Measurements from ENCODE around the gene ITSN1. TPM values are rescaled to one million over a fixed set of nuclear protein-coding genes. Genes with fewer than 3 reads are reported as not detected.
"Not testable (repeated sequence)": the region's sequence is repeated elsewhere in the genome, so short reads cannot be mapped to it uniquely, and the experiment has no call there.

Gene ITSN1
- polyA plus RNA-seq = 0.01 TPM

DNA sequence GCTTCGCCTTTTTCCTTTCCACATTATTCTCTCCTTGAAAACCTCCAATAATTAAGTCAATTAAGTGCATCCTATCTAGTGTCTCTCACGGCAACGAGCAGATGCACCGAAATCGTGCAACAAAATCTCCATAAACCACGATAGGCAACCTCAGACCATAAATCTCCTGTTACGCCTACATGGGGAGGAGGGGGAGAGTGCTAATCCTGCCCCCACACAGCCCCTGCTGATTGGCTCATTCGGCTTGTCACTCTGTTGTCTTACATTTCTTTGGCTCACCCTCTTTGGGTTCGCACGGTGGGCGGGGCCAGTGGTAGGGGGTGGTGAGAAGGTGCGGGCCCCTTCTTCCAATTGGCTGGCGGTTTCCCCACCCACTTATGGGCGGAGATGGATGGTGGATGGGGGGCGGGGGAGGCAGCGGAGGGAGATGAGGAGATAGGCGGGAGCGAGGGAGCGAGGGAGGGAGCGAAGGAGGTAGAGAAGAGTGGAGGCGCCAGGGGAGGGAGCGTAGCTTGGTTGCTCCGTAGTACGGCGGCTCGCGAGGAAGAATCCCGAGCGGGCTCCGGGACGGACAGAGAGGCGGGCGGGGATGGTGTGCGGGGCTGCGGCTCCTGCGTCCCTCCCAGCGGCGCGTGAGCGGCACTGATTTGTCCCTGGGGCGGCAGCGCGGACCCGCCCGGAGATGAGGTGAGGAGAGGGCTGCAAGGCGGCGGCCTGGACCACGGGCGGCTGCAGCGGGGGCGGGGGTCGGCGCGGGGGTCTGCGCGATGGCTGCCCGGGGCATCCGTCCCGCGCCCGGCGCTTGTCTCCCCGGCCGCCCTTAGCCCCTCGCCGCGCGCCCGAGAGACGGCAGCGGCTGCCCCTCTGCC is at the start of gene ITSN1:
Gene ITSN1 (plus strand): TSS at position 475 of the 869 bp plus-strand sequence. CDS start 76,328 bp downstream, outside the sequence.
- H3K4me1 Mint-ChIP-seq = peaks cover 10 to 12% (median 11%) of the 10 kb centered on the region in 3 donors
- H3K36me3 Mint-ChIP-seq = no peaks in the 10 kb centered on the region
- peak within 1 kb of the TSS; percentile 35 to 98 (median 81) for H3K27ac Mint-ChIP-seq
- peaks cover 14% of the 10 kb centered on the region for H3K27me3 Mint-ChIP-seq
- H3K4me3 Mint-ChIP-seq = peak within 1 kb of the TSS; percentile 90 to 98 (median 95)
- peaks cover 0 to 3% (median 0%) of the 10 kb centered on the region in 3 donors for H3K9me3 Mint-ChIP-seq

- H3K4me1 Mint-ChIP-seq = no peaks in the 10 kb centered on the region
- peak overlapping the region in 1 of 3 donors; percentile 39 for H3K27ac Mint-ChIP-seq
- H3K27me3 Mint-ChIP-seq = no peaks in the 10 kb centered on the region
- H3K4me3 Mint-ChIP-seq = no peak overlapping the region
- peaks cover 4% of the 10 kb centered on the region for H3K36me3 Mint-ChIP-seq
- no peaks in the 10 kb centered on the region for H3K9me3 Mint-ChIP-seq
These were observed 44.2 kb upstream of the ITSN1 start for GRCh38 chr21:33598051-33598450.

- Mint-ChIP-seq H3K4me3 (no peak overlapping the region), H3K27me3 (no peaks in the 10 kb centered on the region), H3K9me3 (no peaks in the 10 kb centered on the region), H3K36me3 (peaks cover 2% of the 10 kb centered on the region), H3K27ac (peak overlapping the region; percentile 25 to 68 (median 56)), H3K4me1 (peaks cover 0 to 4% (median 0%) of the 10 kb centered on the region in 3 donors)
These were observed 33.7 kb upstream of the ITSN1 start for GRCh38 chr21:33608559-33608958.

DNA sequence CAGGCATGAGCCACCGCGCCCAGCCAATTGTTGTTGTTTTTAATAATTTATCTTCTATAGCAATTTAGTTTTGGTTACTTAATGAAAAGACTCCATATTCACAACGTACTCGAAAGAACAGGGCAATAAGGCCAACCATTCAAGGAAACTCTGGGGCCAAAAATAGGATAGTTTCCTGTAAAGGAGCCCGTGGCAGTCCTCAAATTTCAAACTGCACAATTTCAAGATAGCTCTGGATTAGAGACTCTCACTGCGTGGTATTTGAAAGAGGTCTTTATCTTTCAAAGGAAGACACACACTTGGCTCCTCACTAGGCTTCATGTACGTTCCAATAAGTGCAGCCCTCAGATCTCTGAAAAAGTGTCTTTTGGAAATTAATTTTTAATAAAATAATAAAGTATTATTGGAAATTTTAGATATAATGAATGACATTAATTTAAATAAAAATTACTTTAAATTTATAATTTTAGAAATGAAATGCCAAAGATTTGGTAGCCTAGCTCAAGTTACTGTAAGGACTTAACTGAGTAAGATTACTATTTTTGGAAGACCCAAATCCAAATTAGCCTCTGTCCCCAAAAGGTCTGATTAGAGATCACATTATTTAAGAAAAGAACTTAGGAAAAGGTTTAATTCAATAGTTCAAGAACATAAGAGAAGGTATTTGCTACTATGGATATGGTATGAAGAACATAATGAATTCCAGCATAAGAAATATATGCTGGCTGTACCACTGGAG is 31.1 kb upstream of the ITSN1 start:
- Mint-ChIP-seq H3K36me3 (peaks cover 3% of the 10 kb centered on the region), H3K4me3 (no peak overlapping the region), H3K4me1 (peaks cover 0 to 2% (median 0%) of the 10 kb centered on the region in 3 donors), H3K9me3 (no peaks in the 10 kb centered on the region), H3K27ac (no peak overlapping the region), H3K27me3 (no peaks in the 10 kb centered on the region)

GRCh38 chr21:33617565-33617964 is 24.7 kb upstream of the ITSN1 start:
- not testable (repeated sequence) for H3K9me3 Mint-ChIP-seq, H3K4me3 Mint-ChIP-seq, H3K27me3 Mint-ChIP-seq, H3K4me1 Mint-ChIP-seq, H3K27ac Mint-ChIP-seq
- peaks cover 18% of the 10 kb centered on the region for H3K36me3 Mint-ChIP-seq

- H3K27me3 Mint-ChIP-seq = no peaks in the 10 kb centered on the region
- no peak overlapping the region for H3K4me3 Mint-ChIP-seq
- H3K9me3 Mint-ChIP-seq = no peaks in the 10 kb centered on the region
- H3K36me3 Mint-ChIP-seq = peaks cover 16% of the 10 kb centered on the region
- peaks cover 0 to 4% (median 4%) of the 10 kb centered on the region in 3 donors for H3K4me1 Mint-ChIP-seq
- H3K27ac Mint-ChIP-seq = no peak overlapping the region
These were observed 23.9 kb upstream of the ITSN1 start for GRCh38 chr21:33618407-33618806.

DNA sequence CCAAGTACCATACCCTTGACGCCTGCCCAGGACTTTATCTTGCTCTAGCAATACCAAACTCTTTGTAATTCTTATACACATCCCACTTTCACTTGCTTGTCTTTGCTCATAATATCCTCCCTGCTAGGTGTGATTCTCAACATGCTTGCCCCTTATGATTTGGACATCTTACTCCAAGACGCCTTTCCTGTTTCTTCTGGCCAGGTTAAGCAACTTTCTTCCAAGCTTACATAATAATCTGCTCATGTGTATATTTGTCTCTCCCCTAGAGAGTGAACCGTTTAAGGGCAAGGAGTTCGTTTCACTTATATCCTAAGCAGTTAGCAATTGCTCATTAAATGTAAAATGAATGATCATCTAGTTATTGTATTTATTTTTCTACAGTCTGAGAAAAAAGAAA is 22.6 kb upstream of the ITSN1 start:
- H3K4me1 Mint-ChIP-seq = peaks cover 0 to 4% (median 4%) of the 10 kb centered on the region in 3 donors
- peaks cover 19% of the 10 kb centered on the region for H3K36me3 Mint-ChIP-seq
- no peaks in the 10 kb centered on the region for H3K27me3 Mint-ChIP-seq
- no peak overlapping the region for H3K27ac Mint-ChIP-seq
- H3K4me3 Mint-ChIP-seq = no peak overlapping the region
- no peaks in the 10 kb centered on the region for H3K9me3 Mint-ChIP-seq

GRCh38 chr21:33622253-33622652 is 20.0 kb upstream of the ITSN1 start:
- Mint-ChIP-seq H3K27ac (no peak overlapping the region), H3K9me3 (no peaks in the 10 kb centered on the region), H3K4me3 (no peak overlapping the region), H3K36me3 (peaks cover 16% of the 10 kb centered on the region), H3K4me1 (peaks cover 0 to 4% (median 4%) of the 10 kb centered on the region in 3 donors), H3K27me3 (no peaks in the 10 kb centered on the region)

DNA sequence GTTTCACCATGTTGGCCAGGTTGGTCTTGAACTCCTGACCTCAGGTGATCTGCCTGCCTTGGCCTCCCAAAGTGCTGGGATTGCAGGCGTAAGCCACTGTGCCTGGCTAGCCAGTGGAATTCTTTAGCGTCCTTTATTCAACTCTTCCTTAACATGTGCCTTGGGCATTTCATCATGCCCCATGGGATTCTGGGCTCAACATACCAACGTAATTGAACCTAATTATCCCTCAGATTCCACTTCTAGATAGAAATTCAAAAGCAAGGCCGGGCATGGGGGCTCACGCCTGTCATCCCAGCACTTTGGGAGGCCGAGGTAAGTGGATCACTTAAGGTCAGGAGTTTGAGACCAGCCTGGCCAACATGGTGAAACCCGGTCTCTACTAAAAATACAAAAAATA is 16.1 kb upstream of the ITSN1 start:
- H3K27me3 Mint-ChIP-seq, H3K4me3 Mint-ChIP-seq, H3K9me3 Mint-ChIP-seq, H3K4me1 Mint-ChIP-seq, H3K27ac Mint-ChIP-seq: not testable (repeated sequence)
- H3K36me3 Mint-ChIP-seq = peaks cover 13% of the 10 kb centered on the region

GRCh38 chr21:33634254-33634653 is 8.0 kb upstream of the ITSN1 start:
- peaks cover 12% of the 10 kb centered on the region for H3K36me3 Mint-ChIP-seq
- H3K4me1 Mint-ChIP-seq = peaks cover 5 to 12% (median 9%) of the 10 kb centered on the region in 3 donors
- H3K4me3 Mint-ChIP-seq = no peak overlapping the region

DNA sequence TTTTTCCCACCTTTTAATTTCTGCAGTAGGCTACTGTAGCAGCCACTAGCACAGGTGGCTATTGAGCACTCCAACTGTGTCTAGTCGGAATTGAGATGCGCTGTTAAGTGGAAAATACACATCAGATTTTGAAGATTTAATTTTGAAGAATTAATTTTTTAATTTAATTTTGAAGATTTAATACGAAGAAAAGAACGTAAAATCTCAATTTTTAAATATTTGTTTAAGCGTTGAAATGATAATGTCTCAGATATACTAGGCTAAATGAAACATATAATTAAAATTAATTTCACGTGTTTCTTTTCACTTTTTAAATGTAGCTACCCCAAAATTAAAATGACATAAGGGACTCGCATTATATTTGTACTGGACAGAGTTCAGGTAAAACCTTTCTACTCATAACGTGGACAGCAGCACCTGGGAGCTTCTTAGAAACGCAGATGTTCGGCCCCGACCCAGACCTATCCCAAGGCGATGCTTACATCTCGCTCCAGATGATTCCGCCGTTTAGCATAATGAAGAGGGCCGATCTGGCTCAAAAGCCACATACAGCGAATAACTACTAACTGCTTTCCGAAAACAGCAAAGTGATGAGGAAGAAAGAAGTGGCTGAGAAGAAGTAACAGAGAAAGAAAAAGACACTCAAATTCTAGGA is 1.5 kb upstream of the ITSN1 start:
- H3K36me3 Mint-ChIP-seq = no peaks in the 10 kb centered on the region
- H3K27ac Mint-ChIP-seq = peak overlapping the region; percentile 35 to 98 (median 81)
- H3K4me3 Mint-ChIP-seq = peak overlapping the region; percentile 86 to 98 (median 94)
- peaks cover 0 to 3% (median 0%) of the 10 kb centered on the region in 3 donors for H3K9me3 Mint-ChIP-seq
- peaks cover 10 to 14% (median 11%) of the 10 kb centered on the region in 3 donors for H3K4me1 Mint-ChIP-seq
- H3K27me3 Mint-ChIP-seq = peaks cover 14% of the 10 kb centered on the region

More at GRCh38 chr21:33634254-33634653, 8.0 kb upstream of the ITSN1 start:
- H3K27me3 Mint-ChIP-seq = no peaks in the 10 kb centered on the region
- H3K9me3 Mint-ChIP-seq = no peaks in the 10 kb centered on the region
- H3K27ac Mint-ChIP-seq = no peak overlapping the region

DNA sequence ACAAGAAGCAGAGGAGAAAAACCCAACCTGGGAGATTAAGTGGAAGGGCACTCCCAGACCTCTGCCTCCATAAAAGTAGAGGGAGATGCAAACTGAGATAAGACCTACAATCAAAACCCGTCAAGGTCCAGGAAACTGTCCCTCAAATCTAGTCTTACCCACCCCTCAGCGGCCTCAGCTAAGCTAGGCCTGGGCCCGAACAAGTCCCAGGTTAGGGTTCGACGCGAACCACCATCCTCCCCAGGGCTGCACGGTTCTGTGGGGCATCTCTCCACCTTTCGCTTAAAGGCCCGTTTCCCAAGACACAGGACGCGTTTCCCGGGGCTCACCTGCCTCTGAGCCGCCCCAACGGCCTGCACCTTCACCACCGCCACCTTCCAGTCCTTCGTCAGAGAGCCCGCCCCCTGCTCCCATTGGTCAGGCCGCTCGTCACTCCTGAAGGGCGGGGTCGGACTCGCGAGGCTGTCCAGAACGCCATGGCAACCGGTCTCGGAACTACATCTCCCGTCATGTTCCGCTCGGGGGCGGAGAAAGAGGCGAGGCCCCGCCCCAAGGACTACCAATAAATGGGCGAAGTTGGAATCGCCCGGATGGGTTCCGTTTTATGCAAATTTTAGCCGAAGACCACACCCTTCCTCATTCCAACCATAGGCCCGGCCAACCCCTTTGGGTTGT is 812 bp upstream of the ITSN1 start, which contains the start of gene CRYZL1:
Gene CRYZL1 (minus strand): TSS at position 390 of the 675 bp plus-strand sequence. CDS start 10,190 bp downstream, outside the sequence.
- Mint-ChIP-seq H3K27me3 (peaks cover 14% of the 10 kb centered on the region), H3K9me3 (peaks cover 0 to 3% (median 0%) of the 10 kb centered on the region in 3 donors), H3K36me3 (no peaks in the 10 kb centered on the region), H3K4me3 (peak within 1 kb of the TSS; percentile 86 to 98 (median 94)), H3K4me1 (peaks cover 10 to 14% (median 11%) of the 10 kb centered on the region in 3 donors), H3K27ac (peak within 1 kb of the TSS; percentile 35 to 98 (median 81))

DNA sequence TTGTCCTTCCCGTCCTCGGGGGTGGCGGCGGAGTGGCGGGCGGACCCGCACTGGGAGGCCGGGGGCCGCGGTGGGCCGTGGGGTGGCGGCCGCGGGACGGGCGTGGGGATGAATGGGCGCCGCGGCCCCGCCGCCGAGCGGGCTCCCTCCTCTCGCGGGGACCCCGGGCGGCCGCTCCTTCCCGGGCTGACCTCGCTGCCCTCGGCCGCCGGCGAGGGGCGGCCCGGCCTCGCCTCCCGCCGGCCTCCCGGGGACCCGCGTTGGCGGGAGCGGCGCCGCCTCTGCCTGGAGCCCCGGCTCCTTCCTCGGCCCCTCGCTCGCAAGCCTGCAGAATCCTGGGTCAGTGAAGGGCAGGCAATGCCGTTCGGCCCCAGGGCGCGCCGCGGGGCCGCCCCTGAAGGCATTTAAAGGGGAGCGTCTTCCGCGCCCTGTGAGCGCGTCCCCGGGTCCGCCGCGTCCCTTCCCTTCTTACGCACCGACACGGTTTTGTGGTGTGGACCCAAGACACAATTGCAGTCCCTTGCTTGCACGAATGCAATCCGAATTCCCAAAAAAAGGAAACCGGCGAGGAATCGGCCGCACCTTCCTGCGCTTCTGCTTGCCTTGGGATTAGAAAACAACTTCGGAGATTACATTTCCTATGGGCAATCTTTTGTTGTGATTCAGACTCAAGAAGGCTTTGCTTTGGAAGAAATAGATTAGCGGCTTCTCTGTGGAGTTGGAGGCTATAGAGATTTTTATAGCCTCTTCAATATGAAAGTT is 776 bp downstream of the ITSN1 start:
- peak overlapping the region; percentile 81 to 93 (median 92) for H3K4me3 Mint-ChIP-seq
- peak overlapping the region in 1 of 3 donors; percentile 70 for H3K27ac Mint-ChIP-seq
- H3K9me3 Mint-ChIP-seq = peaks cover 0 to 3% (median 0%) of the 10 kb centered on the region in 3 donors

More for the DNA sequence above, 776 bp downstream of the ITSN1 start:
- Mint-ChIP-seq H3K27me3 (peaks cover 14% of the 10 kb centered on the region), H3K36me3 (no peaks in the 10 kb centered on the region), H3K4me1 (peaks cover 6 to 9% (median 8%) of the 10 kb centered on the region in 3 donors)

All from IgD-negative memory B cell (primary cell).